HG03469 (cell line): Measurements from ENCODE around the gene KCNG2.
A peak's percentile ranks its signal among the peaks of the same experiment; 100 is the strongest.

Source experiments
- ATAC-seq: cut with Tn5 transposase; IDR thresholded peaks from one replicate; pipeline ENCODE4 v1.9.1; 2021; ENCODE audit warnings: mild to moderate bottlenecking, moderate library complexity, moderate number of reproducible peaks; ENCODE audit not compliant: unreplicated experiment

KCNG2 gene

GRCh38 chr18:79816981-79817606 is 19.4 kb downstream of the KCNG2 start:
- ATAC-seq, result no peak

GRCh38 chr18:79817607-79817998 is 19.9 kb downstream of the KCNG2 start:
- ATAC-seq, result no peak

GRCh38 chr18:79818036-79818435 is 20.3 kb downstream of the KCNG2 start:
- ATAC-seq, result no peak

GRCh38 chr18:79818631-79819030 is 20.9 kb downstream of the KCNG2 start:
- ATAC-seq, result no peak

- ATAC-seq, result no peak
Measured at GRCh38 chr18:79819064-79819967, 21.6 kb downstream of the KCNG2 start.

- ATAC-seq, result peak; percentile 79
Measured at GRCh38 chr18:79819968-79820351, 22.2 kb downstream of the KCNG2 start.

- ATAC-seq, result no peak
Measured at GRCh38 chr18:79823120-79823519, 25.4 kb downstream of the KCNG2 start.

- ATAC-seq, result no peak
Measured at GRCh38 chr18:79825913-79826312, 28.2 kb downstream of the KCNG2 start.

- ATAC-seq, result no peak
Measured at GRCh38 chr18:79826966-79827365, 29.2 kb downstream of the KCNG2 start.

- ATAC-seq, result no peak
Measured at GRCh38 chr18:79828258-79828657, 30.5 kb downstream of the KCNG2 start.

- no peak for ATAC-seq
Measured at GRCh38 chr18:79829136-79829854, 31.6 kb downstream of the KCNG2 start.

- no peak for ATAC-seq
Measured at GRCh38 chr18:79832169-79832568, 34.4 kb downstream of the KCNG2 start.

GRCh38 chr18:79834834-79835233 is 37.1 kb downstream of the KCNG2 start:
- no peak for ATAC-seq

GRCh38 chr18:79841936-79842335 is 44.2 kb downstream of the KCNG2 start:
- no peak for ATAC-seq

- ATAC-seq, result no peak
Measured at GRCh38 chr18:79844999-79845563, 47.3 kb downstream of the KCNG2 start.

- ATAC-seq, result no peak
Measured at GRCh38 chr18:79846936-79847557, 49.3 kb downstream of the KCNG2 start.

- ATAC-seq, result no peak
Measured at GRCh38 chr18:79847606-79848293, 50.0 kb downstream of the KCNG2 start.

- no peak for ATAC-seq
Measured at GRCh38 chr18:79848294-79848578, 50.5 kb downstream of the KCNG2 start.

GRCh38 chr18:79848579-79849327 is 51.0 kb downstream of the KCNG2 start:
- no peak for ATAC-seq
